KOPT-K1 (cell line): ENCODE data around the gene ADAM22.

Source experiments
- H3K27ac ChIP-seq: fragments of 200-600 bp; sonication (generic); 2 replicates; pipeline ENCODE4 v1.5.1; 2016; ENCODE audit warnings: antibody characterized with exemption, mild to moderate bottlenecking, low read depth, low read length; ENCODE audit not compliant: poor library complexity, severe bottlenecking
- H3K36me3 ChIP-seq: fragments of 200-600 bp; sonication (generic); 2 replicates; pipeline ENCODE4 v1.5.1; 2017; ENCODE audit warnings: antibody characterized with exemption, mild to moderate bottlenecking, low read length, moderate library complexity; ENCODE audit not compliant: insufficient read depth
- H3K9me3 ChIP-seq: fragments of 200-600 bp; sonication (generic); 2 replicates; pipeline ENCODE4 v1.5.1; 2017; ENCODE audit warnings: antibody characterized with exemption, low read length, mild to moderate bottlenecking; ENCODE audit not compliant: insufficient read depth, poor library complexity, severe bottlenecking

Gene ADAM22

DNA sequence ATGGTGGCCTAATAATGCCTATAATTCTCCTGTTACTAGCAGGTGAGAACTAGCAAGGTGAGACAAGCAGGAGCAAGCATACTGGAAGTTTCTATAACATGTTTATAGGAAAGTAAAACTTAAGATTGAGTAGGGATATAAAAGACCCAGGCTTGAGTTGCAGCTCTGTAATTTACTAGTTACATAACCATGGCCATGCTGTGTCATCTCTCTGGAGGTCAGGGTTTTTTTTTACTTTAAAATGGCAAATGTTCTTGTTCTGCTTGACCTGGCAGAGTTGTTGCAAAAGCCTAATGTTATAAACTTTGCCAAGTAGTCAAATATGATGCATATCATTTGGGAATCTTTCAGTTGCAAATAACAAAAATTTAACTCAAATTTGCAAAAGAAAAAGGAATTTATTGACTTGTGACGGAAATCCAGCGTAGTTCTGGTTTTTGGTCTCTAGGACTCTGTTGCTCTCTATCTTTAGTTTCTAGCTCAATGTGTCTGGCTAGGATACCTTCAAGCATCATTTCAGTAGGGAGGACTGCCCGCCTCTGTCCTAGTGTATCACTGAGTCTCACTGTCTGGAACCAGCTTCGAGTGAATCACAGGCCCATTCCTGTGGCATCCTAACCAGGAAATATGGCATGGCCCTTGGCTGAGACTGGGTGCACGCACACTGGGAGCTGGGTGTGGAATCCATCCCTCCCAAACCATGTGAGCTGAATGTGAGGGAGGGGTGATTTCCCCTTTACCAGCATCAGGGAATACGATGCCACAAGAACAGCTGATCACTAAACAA lies 67.9 kb downstream of the ADAM22 start:
- no peak overlapping the region for H3K27ac ChIP-seq
- no peaks in the 10 kb centered on the region for H3K9me3 ChIP-seq
- H3K36me3 ChIP-seq: no peaks in the 10 kb centered on the region

DNA sequence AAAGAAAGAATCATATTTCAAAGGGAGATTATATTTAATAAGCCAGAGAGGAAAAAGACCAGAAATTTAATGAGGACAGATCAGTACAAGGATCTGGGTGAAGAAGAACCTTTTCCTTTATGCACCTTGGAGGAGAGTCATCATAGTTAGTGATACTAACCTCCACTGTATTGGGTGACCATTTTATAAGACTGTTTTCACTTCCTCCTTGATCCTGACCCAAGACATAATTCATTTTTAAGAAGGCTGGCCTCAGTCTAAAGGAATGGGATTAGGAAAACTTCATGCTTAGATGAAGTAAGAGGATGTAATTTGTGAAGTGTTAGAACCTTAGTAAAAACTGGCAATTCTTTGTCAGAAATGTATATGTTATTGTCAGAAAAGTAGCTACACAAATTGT lies 68.6 kb downstream of the ADAM22 start:
- no peaks in the 10 kb centered on the region for H3K36me3 ChIP-seq
- H3K27ac ChIP-seq: no peak overlapping the region

DNA sequence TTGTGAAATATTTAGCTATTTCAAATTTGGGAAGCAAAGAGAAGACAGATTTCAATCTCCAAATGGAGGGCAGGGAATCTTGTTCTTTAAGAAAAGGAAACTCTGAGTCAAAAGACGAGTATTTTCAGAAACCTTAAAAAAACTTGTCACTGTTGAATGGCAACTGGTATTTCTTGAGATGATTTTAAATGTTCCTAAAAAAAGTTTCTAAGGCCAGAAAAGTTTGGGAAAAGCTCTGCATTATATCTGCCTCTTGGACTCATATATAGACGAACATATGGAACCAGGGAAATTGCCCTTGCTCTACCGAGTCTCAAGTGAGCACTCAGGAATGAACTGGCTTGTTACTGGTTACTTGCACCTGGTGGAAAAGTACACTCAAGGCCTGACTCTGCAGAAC lies 69.5 kb downstream of the ADAM22 start:
- Histone ChIP-seq H3K27ac (no peak overlapping the region), H3K36me3 (no peaks in the 10 kb centered on the region)

More for the DNA sequence above, 68.6 kb downstream of the ADAM22 start:
- H3K9me3 ChIP-seq: no peaks in the 10 kb centered on the region

DNA sequence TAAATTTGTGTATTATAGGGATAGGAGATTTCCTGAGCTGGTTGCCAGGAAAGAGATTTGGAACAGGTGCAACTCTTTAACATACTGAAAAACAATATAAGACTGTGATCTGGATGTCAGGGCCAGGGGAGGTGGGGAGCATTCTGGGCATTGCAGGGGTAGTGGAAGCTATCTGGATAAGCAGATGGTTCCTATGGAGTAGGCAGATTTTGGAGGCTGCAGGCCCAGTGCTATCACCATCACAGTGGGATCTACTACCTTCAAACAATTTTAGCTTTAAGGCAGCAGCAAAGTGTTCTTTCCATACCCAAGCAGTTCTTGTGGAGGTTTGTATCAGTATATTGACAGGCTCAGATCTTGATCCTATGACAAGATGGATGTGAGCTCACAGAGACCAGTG lies 71.1 kb downstream of the ADAM22 start:
- Histone ChIP-seq H3K36me3 (no peaks in the 10 kb centered on the region), H3K9me3 (no peaks in the 10 kb centered on the region), H3K27ac (no peak overlapping the region)

More for the DNA sequence above, 69.5 kb downstream of the ADAM22 start:
- no peaks in the 10 kb centered on the region for H3K9me3 ChIP-seq

DNA sequence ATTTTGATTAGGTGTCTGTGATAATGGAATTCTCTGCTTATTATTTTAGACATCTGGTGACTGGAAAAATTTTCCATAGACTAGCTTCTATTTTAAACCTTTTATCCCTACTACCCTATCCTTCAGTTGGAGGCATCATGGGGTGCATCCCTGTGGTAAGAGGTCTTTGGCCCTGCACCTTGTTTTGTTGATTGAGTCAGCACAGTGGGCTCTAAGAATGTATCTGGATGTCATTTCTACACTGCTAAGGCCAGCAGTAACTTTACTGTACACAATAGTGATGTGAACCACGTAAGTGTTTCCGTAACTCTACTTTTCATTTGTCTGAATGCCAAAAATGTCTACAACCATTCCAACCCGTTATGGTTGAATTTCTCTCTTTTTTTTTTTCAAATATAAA lies 75.6 kb downstream of the ADAM22 start:
- Histone ChIP-seq H3K9me3 (no peaks in the 10 kb centered on the region), H3K36me3 (no peaks in the 10 kb centered on the region), H3K27ac (no peak overlapping the region)

DNA sequence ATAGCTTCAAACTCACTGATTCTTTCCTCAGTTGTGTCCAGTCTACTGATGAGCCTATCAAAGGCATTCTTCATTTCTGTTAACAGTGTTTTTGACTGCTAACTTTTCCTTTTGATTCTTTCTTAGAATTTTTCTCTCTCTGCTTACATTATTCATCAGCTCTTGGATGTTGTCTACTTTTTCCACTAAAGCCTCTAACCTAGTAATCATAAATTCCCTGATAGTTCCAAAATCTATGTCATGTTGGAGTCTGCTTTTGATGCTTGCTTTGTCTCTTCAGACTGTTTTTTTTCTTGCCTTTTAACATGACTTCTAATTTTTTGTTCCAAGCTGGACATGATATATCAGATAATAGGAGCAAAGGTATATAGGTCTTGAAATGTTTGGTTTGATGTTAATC lies 78.0 kb downstream of the ADAM22 start:
- Histone ChIP-seq H3K36me3 (no peaks in the 10 kb centered on the region), H3K27ac (no peak overlapping the region), H3K9me3 (no peaks in the 10 kb centered on the region)

DNA sequence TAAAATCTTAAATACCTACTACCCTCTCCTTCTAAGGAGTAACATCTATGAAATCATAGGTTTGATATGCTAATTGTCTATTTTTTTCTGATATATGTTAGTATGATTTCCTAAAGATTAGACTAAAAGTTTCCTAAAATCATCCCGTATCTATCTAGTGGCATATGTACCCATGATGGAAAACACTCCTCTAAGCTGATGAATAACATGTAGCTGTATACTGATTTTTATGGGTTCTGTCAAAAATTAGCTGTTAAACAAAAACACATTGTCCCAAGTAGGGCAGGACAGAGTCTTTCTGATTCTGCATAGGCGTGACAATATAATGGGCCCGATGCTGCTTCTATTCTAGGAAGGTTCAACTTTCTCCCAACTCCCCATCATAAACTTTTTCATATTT lies 79.9 kb downstream of the ADAM22 start:
- Histone ChIP-seq H3K36me3 (no peaks in the 10 kb centered on the region), H3K9me3 (no peaks in the 10 kb centered on the region), H3K27ac (no peak overlapping the region)

DNA sequence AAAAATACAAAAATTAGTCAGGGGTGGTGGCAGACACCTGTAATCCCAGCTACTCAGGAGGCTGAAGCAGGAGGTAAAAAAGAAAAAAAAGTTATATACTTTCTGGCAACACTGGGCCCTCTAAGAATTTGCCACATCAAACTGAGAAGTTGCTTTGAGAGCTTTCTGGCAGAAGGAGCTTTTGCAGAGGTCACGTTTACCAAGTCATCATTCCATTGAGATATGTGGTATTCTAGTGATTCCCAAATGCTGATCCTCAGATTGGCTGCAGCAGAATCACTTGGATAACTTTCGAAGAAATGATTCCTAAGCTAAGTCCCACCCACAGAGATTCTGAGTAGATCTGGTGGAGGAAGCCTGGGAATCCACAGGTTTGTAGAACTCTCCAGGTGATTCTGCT lies 80.5 kb downstream of the ADAM22 start:
- Histone ChIP-seq H3K36me3 (no peaks in the 10 kb centered on the region), H3K9me3 (no peaks in the 10 kb centered on the region), H3K27ac (no peak overlapping the region)

DNA sequence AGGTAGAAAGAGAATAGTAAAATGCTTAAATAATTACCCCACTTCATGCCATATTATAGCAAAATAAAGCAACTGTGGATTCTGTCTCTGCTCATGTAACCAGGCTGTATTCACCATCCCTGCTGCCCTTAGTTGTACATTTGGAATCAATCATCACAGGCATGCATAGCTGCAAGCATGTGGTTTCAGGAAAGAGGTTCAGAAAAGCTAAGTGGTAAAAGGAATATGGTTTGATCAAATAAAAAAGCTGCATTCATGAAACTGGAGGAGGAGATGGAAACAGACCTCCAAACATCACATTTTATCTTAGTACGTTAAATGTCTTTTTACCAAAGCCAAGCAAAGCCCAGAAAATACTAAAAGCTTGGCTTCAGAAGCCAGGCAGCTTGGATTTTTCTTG lies 81.3 kb downstream of the ADAM22 start:
- no peaks in the 10 kb centered on the region for H3K9me3 ChIP-seq
- no peaks in the 10 kb centered on the region for H3K36me3 ChIP-seq
- H3K27ac ChIP-seq: no peak overlapping the region

DNA sequence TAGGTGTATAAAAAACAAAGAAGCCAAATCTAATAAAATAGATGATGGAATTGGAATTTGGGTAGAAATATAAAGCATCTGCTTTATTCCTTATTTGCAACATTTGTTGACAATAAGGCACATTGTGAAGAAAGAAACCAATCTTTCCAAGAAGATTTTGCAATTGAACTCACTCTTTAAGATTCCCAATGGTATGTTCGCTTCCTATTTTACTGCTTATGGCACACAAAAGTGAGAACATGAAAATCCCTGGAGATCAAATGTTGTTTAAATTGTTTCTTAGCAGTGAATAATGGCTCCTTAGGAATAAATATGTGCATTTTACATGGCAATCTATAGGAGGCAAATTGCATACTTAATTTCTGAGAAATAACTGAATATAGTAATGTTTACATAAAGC lies 84.5 kb downstream of the ADAM22 start:
- Histone ChIP-seq H3K36me3 (no peaks in the 10 kb centered on the region), H3K27ac (no peak overlapping the region), H3K9me3 (no peaks in the 10 kb centered on the region)

DNA sequence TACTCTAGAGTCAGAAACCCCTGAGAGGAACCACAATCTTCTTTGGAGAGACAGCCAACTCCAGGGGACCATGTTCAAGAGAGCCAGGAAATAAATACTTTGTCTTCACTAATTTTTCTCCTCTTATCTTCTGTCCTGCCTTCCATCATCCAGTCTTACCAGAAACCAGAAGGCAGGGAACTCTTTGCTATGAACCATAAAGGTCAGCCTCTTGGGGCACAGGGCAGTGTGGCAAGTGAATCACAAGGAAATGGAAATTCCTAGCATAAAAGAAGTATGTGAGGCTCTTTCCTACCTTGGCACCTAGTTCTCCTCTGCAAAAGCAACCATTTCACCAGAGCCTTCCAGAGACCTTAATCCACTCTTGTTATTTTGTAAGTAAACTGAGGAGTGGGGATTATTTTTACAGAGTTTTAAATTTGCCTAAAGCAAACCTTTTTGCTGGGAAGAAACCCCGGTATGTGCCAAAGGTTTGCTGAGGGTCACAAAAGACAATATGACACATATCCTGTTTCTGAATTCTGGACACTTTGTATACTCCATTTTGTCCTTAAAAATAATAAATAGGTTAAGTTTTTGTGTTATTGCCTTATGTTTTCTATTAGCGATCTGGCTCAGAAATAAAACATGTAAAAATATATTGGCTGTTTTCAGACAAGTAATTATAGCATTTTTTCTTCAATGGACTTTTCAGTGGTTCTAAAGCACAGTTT lies 87.1 kb downstream of the ADAM22 start:
- H3K27ac ChIP-seq: no peak overlapping the region

DNA sequence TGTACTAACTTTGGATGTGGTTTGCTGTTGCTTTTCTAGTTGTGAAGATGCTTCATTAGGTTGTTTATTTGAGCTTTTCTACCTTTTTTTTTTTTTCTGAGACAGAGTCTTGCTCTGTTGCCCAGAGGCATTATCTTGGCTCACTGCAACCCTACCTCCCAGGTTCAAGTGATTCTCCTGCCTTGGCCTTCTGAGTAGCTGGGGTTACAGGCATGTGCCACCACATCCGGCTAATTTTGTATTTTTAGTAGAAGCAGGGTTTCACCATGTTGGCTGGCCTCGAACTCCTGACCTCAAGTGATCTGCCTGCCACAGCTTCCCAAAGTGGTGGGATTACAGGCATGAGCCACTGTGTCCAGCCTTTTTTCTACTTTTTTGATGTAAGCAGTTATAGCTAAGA lies 93.7 kb downstream of the ADAM22 start:
- no peaks in the 10 kb centered on the region; the same call in 1 of the 2 replicates for H3K36me3 ChIP-seq

More for the DNA sequence above, 87.1 kb downstream of the ADAM22 start:
- Histone ChIP-seq H3K36me3 (no peaks in the 10 kb centered on the region), H3K9me3 (peaks cover 8% of the 10 kb centered on the region)

DNA sequence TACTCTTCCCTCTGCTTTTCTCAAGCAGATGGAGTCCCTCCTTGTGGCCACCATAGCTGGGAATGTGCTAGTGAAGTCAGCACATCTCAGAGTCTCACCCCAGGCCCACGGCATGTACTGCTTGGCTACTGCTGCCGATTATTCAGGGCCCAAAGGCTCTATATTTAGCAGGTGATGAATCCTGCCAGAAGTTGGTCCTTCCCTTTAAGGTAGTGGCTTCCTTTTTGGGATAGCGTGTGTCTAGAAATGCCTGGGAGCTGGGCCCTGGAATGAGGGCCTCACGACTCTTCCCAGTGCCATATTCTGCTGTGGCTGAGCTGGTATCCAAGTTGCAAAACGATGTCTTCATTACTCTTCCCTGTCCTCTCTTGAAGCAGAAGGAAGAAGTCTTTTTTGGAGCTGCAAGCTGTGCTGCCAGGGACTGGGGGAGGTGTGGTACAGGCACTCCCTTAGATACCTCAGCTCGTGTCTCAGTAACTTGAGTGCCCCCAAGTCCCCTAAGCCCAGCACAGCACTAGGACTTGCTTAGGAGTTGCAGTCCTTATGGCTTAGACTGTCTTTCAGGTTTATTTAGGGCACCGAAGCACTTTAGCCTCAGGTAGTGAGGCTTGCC lies 100.1 kb downstream of the ADAM22 start:
- H3K9me3 ChIP-seq: peaks cover 43% of the 10 kb centered on the region
- H3K36me3 ChIP-seq: no peaks in the 10 kb centered on the region; the same call in 1 of the 2 replicates
- no peak overlapping the region for H3K27ac ChIP-seq

More for the DNA sequence above, 93.7 kb downstream of the ADAM22 start:
- Histone ChIP-seq H3K27ac (no peak overlapping the region), H3K9me3 (peaks cover 41% of the 10 kb centered on the region)

DNA sequence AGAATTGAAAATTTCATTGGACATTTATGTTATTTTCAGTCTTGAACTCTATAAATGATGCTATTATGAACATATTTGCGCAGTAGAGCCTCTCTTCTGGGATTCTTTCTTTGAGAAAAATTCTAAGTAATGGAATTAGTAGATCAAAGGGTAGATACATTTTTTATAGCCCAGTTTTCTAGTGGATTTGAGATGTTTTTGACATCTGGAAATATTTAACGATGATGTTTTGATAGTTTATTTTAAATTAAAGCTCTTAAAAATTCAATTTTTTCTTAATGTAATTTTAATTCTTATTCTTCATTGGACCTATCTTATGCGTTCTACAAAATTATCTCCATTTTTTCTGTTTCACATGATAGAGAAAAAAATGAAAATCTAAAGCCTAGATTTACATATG lies 103.0 kb downstream of the ADAM22 start:
- H3K36me3 ChIP-seq: no peaks in the 10 kb centered on the region; the same call in 1 of the 2 replicates
- no peak overlapping the region for H3K27ac ChIP-seq
- H3K9me3 ChIP-seq: peaks cover 17% of the 10 kb centered on the region

DNA sequence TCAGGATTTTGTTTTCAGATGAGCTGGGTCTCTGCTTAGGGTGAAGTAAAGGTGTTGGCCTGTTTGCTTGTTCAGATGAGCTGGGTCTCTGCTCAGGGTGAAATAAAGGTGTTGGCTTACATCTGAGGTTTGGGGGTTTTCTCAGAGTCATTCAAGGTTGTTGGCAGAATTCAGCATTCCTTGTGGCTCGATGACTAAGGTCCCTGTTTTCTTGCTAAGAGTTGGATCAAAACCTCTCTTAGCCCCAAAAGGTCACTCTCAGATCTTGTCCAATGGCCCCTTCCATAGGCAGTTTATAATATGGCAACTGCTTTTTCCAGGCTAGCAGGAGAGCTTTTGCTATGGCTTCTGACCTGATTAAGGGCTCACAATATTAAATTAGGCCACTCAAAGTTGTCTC lies 106.6 kb downstream of the ADAM22 start:
- H3K36me3 ChIP-seq: no peaks in the 10 kb centered on the region
- no peaks in the 10 kb centered on the region for H3K9me3 ChIP-seq
- H3K27ac ChIP-seq: no peak overlapping the region
